Ramos (cell line): Measurements from ENCODE around the gene SLC19A1.

Experiments used
- in situ Hi-C: fragments of 300-500 bp; cut with MboI; formaldehyde crosslinking; loops from one replicate; pipeline ENCODE4 v1.14.3; 2022; ENCODE audit warnings: low sequenced_read_pairs; ENCODE audit not compliant: unreplicated experiment

SLC19A1 gene

DNA sequence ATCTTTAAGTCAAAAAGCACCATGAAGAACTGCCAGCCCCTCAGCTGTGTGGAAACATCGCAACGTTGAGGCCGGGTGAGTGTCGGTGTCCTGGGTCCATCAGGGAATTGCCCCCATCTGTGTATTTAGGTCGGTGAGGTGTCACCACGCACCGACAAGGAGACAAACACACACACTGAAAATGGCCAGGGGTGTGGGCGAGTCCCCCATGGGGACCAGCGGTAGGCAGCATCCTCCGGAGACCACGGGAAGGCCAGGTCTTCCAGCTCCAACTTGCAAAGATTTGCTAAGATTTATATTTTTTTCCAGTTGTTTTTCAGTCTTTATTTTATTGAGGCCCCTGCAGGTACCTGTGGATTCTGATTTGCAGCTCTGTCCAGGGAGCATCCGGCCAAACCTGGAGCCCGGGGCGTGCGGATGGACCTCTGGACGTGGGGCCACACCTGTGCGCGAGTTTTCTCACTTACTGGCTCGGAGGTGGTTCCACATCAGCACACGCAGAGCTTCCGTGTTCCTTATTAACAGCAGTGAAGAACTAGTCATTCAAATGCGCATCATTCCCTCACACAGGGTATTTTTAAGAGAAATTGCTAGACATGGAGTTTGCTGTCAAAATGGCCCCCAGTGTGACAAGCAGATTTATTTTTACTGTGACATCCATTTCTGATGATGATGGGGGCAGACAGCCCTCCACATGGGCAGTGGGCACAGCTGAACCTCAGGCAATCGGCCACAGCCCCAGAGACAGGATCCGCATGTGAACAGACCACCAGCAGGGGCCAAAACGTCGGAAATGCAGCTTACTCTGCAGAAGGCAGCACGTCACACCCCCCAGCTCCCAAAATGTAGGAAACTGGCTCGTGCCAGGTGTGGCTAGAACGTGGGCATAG is 17.2 kb upstream of the SLC19A1 start:
- in situ Hi-C loops = no loop called here

GRCh38 chr21:45558044-45558721 is 15.9 kb upstream of the SLC19A1 start:
- in situ Hi-C loops = no loop called here

DNA sequence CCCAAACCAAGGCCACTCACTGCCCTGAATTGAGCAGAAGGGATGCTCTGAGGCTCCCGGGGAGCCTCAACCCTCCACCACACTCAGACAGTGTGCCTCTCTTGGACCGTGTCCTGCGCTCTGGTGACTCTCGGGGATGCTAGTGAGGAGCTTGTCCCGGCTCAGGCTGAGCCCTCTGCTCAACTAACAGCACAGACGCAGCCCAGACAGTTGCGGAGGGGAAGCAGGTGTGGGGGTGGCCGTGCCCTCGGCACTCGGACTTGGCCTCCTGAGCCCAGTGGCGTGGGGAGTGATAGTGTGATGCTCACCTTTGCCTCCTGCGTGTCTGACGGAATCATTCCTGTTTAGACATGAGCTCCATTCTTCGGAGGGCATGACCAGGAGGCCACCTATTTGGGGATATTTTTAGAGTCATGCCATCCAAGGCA is 15.4 kb upstream of the SLC19A1 start:
- in situ Hi-C loops = no loop called here

GRCh38 chr21:45556645-45557615 is 14.7 kb upstream of the SLC19A1 start:
- in situ Hi-C loops = no loop called here

- in situ Hi-C loops = no loop called here
Measured at GRCh38 chr21:45556302-45556644, 14.0 kb upstream of the SLC19A1 start.

DNA sequence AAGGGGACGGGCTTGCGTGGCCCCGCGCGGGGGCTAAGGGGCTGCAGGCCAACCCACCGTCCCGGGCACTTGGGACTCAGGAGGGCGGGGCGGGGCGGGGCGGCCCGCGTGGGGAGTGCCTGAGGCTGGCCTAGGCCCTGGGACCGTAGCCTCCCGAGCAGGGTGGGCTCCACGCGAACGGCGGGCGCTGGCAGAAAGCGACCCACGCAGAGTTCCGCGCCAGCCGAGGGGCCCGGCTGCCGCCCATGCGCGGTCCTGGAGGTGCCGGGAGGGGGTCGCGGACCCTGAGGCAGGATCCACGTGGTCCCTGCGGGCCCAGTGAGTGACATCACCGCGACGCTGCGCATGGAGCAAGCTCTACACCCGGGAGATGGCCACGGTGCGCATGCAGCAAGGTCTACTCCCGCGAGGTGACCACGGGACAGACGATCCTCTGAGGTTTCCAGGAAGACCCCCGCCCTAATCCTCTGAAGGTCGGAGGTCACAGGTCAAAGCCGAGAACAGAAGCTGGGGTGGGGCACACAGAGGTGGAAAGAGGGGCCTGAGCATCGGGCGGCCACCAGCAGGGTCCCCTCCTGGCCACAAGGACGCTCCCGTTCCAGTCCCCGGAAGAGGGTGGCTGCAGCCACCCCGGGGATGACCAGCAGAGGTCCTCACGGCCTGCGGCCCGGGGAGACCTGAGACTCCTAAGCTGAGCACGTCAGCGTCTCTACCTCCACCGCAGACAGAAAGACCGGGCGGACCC is 13.5 kb upstream of the SLC19A1 start:
- in situ Hi-C loops = no loop called here

DNA sequence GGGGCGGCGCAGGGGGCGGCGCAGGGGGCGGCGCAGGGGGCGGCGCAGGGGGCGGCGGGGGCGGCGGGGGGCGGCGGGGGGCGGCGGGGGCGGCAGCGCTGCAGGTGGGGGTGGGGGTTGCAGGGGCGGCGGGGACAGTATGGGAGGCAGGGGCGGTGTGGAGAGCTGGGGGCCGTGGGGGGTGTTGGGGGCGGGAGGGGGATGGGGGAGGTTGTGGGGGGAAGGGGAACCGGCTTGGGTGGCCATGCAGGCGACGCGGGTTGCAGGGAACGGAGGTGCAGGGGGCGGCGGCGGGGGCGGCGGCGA is 13.0 kb upstream of the SLC19A1 start:
- in situ Hi-C loops = no loop called here

GRCh38 chr21:45554477-45555175 is 12.4 kb upstream of the SLC19A1 start:
- in situ Hi-C loops = no loop called here

DNA sequence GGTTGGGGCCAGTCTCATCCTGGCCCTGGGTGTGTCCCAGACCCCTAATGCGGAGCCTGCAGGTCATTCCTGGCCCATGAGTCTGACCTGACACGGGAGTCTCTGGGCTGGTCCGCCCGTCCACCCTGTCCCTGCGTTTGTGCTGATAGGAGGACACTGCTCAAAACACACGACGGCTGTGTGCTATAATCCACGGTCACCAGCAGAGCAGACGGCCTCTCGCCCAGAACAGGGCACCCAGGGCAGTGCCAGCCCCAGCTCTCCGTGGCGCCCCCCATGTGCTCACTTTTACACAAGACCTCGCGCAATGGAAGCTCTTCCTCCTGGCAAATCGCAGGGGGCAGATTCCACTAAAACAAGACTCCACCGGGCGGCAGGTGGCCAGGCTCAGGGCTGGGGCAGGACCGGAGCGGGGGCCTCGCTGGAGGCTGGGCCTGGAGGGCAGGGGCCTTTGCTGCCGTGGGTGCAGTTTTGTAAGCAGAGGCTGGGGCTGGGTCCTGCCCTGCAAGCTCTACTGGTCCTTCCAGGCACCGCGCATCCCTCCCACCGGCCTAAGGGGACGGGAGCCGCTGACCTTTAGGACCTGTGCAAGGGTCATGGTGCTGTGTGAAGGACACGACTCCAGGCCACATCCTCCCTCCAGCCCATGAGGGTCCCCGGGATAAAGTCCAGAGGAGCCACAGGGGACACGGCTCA is 10.6 kb upstream of the SLC19A1 start:
- in situ Hi-C loops = no loop called here

DNA sequence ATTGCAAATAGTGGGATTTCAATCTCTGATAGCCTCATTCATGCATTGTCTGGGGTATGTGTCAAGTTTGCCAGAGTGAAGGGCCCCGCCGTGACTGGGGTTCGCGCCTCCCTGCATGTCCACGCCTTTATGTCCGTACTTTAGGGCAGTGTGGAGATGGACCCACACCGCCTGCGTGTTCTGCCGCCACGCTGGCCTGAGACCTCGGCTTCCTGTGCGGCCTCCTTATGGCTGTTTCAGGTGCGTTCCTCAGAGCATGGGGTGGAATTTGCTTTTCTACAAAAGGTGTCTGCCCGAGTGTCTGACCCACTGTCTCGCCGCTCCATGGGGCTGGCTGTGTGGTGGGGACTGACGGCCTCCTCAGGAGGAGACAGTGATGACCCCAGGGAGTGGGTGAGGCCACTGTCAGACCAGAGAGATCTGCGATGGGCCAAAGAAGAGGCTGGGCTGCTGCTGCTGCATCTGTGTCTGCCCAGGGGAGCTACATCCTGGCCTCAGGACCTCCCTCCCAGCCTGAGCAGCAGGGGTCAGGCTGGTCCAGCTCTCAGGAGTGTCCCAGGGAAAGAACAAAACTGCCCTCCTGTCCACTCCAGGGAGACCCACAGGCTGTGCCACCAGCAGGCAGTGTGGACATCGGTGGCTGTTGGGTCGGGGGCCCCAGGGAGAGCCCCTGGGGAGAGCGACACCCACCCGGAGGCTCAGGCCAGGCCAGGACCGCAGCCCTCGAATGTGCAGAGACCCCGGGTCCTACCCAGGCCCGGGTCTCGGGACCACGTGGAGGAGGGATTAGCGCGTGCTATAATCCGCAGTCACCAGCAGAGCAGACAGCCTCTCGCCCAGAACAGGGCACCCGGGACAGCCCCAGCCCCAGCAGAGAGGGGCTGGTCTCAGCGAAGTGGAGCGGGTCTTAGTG is 9.8 kb upstream of the SLC19A1 start:
- in situ Hi-C loops = no loop called here

GRCh38 chr21:45551316-45551715 is 9.1 kb upstream of the SLC19A1 start:
- in situ Hi-C loops = no loop called here

DNA sequence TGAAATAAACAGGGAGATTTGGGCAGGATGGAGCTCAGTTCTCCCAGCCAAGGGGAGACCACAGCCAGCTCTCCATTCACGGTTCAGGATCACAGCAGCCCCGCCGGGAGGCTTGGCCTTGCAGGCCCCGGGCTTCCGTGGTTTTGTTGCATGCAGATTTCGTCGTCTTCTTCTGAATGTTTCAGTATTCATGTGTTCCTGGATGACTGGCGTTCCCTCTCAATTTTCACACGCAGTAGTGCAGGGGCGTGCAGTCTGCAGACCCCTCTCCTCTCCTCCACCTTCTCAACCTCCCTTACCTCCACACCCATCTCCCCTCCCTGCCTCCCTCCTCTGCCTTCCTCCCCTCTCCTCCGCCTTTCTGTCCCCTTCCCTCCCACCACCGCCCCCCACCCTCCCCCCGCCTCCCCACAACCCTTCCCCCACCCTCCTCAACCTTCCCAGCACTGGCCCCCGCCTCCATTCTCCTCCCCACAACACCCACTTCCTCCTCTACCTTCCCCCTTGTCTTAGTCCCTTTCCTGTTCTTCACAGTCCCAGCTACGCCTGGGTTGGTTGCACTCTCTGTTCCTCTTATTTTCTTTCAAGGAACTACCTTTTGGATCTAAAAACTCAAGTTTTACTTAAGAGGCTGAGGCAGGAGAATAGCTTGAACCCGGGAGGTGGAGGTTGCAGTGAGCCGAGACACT is 8.4 kb upstream of the SLC19A1 start:
- in situ Hi-C loops = no loop called here

DNA sequence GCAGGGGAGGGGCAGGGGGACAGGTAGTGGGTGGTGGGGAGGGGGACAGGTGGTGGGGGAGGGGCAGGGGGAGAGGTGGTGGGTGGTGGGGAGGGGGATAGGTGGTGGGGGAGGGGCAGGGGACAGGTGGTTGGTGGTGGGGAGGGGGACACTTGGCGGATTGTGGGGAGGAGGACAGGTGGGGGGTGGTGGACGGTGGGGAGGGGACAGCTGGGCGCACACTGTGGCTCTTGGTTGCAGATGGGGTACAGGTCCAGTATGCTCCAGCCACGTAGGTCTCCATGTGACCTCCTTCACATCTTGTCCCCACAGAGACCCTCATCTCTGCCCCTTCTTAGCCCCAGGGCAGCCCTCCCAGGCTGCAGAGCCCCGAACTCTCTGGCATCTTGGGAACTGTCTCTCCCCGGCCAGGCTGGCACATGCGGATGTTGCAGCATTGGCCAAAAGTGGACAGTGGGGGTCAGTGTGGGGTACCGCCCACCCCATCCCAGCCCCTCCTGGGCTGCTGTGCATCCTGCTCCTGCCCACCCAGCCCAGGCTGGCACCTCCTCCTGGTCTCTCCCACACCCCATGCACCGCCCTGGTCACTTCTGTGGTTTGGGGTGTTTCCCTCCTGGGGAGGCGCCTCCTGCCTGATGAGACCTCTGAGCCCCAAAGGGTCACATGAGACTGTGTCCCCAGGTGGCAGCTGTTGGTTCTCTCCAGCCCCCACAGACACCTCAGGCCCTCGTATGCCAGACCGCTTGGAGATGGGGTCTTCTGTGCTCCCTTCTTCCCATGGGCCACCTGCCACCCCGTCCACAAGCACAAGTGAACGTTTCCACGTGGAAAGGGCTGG is 7.6 kb upstream of the SLC19A1 start:
- in situ Hi-C loops = no loop called here

DNA sequence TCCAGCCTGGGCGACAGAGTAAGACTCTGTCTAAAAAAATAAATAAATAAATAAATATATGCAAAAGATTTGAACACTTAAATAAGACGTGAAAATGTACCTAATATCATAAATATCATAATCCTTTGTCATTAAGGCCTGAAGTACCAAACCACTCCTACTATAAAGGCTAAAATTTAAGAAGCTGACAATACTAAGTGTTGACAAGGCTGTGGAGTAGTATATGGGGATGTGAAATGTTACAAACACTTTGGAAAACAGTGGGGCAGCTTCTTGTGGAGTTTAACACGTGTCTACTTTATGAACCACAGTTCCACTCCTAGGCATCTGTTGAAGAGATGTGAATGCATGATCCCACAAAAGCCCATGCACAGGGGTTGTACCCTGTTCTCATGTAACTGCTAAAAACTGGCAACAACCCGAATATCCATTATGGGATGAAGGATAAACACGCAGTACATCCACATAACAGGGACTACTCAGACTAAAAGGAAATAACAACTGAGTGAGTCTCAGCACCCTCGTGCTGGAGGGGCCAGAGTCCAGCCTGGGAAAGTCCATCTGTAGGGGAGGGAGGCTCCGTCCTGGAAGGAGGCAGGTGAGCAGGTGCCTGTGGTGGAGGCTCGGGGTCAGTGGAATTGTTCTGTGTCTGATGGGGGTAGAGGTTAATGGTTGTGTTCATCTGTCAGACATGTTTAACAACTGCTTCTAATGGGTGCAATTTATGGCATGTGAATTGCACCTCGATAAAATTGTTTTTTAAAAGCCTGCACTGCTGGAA is 6.7 kb upstream of the SLC19A1 start:
- in situ Hi-C loops = no loop called here

- in situ Hi-C loops = no loop called here
Measured at GRCh38 chr21:45547545-45547900, 5.3 kb upstream of the SLC19A1 start.
